ENCODE results near the gene TRIM54. TPM values are rescaled to one million over a fixed set of nuclear protein-coding genes. Genes with fewer than 3 reads are reported as not detected.
"Not testable (repeated sequence)": the region's sequence is repeated elsewhere in the genome, so short reads cannot be mapped to it uniquely, and the experiment has no call there.

TRIM54 gene
- total RNA-seq, 2 experiments from 2014 or later = 0.13 TPM; not detected in 1

DNA sequence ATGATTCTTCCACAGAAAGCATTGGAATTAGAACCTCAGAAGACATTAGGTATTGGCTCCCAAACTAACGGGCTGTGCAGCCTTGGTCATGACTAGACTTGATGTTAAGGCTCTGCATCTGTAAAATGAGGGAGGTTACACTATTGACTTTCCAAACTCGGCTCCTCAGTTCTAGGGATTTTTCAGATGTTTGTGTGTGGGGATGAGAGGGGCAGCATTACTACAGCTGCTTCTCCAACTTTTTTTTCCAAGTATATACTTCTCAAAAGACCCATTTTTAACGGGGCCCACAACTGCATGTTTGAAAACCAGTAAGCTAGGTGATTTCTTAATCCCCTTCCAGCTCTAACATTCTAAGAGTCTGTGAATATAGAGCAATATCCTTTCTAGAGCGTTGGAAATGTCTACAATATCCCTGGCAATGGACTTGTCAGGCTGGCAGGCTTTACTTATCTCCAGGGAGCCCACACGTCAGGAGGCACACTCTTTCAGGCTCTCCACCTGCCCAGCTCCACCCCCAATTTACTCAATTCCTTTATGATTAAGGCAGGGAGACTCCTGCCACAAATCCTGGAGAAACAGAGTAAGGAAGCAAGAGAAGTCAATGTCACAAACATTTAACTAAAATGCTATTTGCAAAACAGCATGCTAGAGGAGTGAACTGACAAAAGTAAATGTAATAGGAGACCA lies 41.5 kb downstream of the TRIM54 start:
- no peaks in the 10 kb centered on the region for H3K27me3 Mint-ChIP-seq
- no peak for DNase-seq
- ChIA-PET POLR2A (interaction anchor here (0.8 to 3.4 kb wide), 16 partner anchors 9 to 537 kb away, joined by 3 to 22 read pairs (median 8); partner anchors contain the start of genes GTF3C2, PPM1G, SLC4A1AP and SNX17), CTCF (interaction anchor here (1.0 to 3.0 kb wide), 5 partner anchors 20 to 360 kb away, joined by 3 to 19 read pairs (median 6); no protein-coding TSS in a partner anchor)
- no peaks in the 10 kb centered on the region for H3K9me3 Mint-ChIP-seq
- H3K36me3 Mint-ChIP-seq (ENCODE audit: low read depth) = peaks cover 33% of the 10 kb centered on the region
- H3K4me3 Mint-ChIP-seq = peak overlapping the region; percentile 97
- peak overlapping the region; percentile 79 for H3K27ac Mint-ChIP-seq
- H3K4me1 Mint-ChIP-seq = peaks cover 22% of the 10 kb centered on the region

- Mint-ChIP-seq H3K27me3 (no peaks in the 10 kb centered on the region), H3K9me3 (no peaks in the 10 kb centered on the region), H3K4me1 (peaks cover 22% of the 10 kb centered on the region), H3K36me3 (ENCODE audit: low read depth) (peaks cover 37% of the 10 kb centered on the region), H3K27ac (peak overlapping the region; percentile 4), H3K4me3 (no peak overlapping the region)
- DNase-seq = no peak
- POLR2A ChIA-PET = interaction anchor here (1.3 kb wide), 1 partner anchor 339 kb away, joined by 3 read pairs; the partner anchor contains the start of genes SLC4A1AP and SUPT7L
- CTCF ChIA-PET = interaction anchor here (1.3 to 3.0 kb wide), 2 partner anchors 22 to 68 kb away, joined by 4 to 19 read pairs; no protein-coding TSS in a partner anchor
Observed at GRCh38 chr2:27324720-27325119, 42.5 kb downstream of the TRIM54 start.

DNA sequence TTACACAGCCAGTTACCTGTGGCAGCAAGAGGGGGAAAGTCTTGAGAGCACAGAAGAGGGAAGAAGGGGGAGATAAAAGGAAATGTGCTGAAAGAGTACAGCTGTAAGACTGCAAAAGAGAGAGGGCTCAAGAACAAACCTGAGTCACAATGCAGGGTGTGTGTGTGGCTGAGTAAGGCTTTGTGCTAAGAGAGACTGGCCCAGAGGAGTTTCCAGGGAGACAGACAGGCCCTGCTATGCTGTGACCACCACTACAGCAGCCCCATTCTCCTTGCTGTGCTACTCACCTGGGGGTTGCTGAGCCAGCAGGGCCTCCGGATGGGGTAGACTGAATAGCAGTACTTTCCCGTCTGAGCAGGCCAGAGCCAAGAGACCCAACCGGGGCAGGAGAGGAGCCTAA lies 53.1 kb downstream of the TRIM54 start:
- no peak overlapping the region for H3K4me3 Mint-ChIP-seq
- H3K4me1 Mint-ChIP-seq = no peaks in the 10 kb centered on the region
- no peaks in the 10 kb centered on the region for H3K27me3 Mint-ChIP-seq
- CTCF ChIA-PET = no interaction called here
- peaks cover 46% of the 10 kb centered on the region for H3K36me3 Mint-ChIP-seq (ENCODE audit: low read depth)
- no peak for DNase-seq
- H3K9me3 Mint-ChIP-seq = no peaks in the 10 kb centered on the region
- no peak overlapping the region for H3K27ac Mint-ChIP-seq
- POLR2A ChIA-PET = interaction anchor here (2.6 kb wide), 1 partner anchor 12 kb away, joined by 6 read pairs; the partner anchor contains the start of gene MPV17

DNA sequence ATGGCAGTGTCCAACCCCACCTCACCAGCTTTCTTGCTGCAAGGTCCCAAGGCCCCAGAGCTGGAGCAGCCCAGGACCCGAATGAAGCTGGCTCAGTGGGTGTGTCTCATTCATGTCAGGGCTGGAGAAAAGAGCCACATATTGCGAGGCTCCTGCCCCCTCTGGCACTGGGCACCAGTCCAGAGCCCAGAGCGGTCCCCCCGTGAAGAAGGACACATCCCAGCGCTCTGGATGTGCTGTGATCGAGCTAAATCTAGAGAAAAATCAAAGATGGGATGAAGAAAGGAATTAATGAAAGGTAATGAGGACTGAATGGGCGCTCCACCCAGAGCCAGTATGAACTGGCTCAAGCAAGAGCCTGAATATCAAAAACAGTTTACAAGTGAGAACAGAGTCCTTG lies 53.9 kb downstream of the TRIM54 start:
- no peak for DNase-seq
- H3K27me3 Mint-ChIP-seq = no peaks in the 10 kb centered on the region
- H3K9me3 Mint-ChIP-seq = no peaks in the 10 kb centered on the region
- CTCF ChIA-PET = no interaction called here
- no peak overlapping the region for H3K4me3 Mint-ChIP-seq
- H3K4me1 Mint-ChIP-seq = no peaks in the 10 kb centered on the region
- H3K36me3 Mint-ChIP-seq (ENCODE audit: low read depth) = peaks cover 52% of the 10 kb centered on the region
- H3K27ac Mint-ChIP-seq = no peak overlapping the region
- POLR2A ChIA-PET = interaction anchor here (1.4 to 2.6 kb wide), 2 partner anchors 13 to 20 kb away, joined by 4 to 6 read pairs; partner anchors contain the start of genes GTF3C2 and MPV17

GRCh38 chr2:27347641-27348040 lies 65.4 kb downstream of the TRIM54 start:
- Mint-ChIP-seq H3K4me3 (no peak overlapping the region), H3K36me3 (ENCODE audit: low read depth) (peaks cover 25% of the 10 kb centered on the region), H3K4me1 (peaks cover 21% of the 10 kb centered on the region), H3K27me3 (no peaks in the 10 kb centered on the region), H3K27ac (no peak overlapping the region), H3K9me3 (no peaks in the 10 kb centered on the region)
- ChIA-PET CTCF (no interaction called here), POLR2A (no interaction called here)
- no peak for DNase-seq

- Mint-ChIP-seq H3K9me3 (no peaks in the 10 kb centered on the region), H3K4me1 (peaks cover 38% of the 10 kb centered on the region), H3K36me3 (ENCODE audit: low read depth) (peaks cover 15% of the 10 kb centered on the region), H3K27ac (no peak overlapping the region), H3K4me3 (no peak overlapping the region), H3K27me3 (no peaks in the 10 kb centered on the region)
- DNase-seq = no peak
- ChIA-PET CTCF (interaction anchor here (0.6 to 1.7 kb wide), 3 partner anchors 19 to 116 kb away, joined by 3 to 5 read pairs (median 3); partner anchors contain the start of gene EIF2B4), POLR2A (interaction anchor here (2.6 to 2.8 kb wide), 2 partner anchors 20 to 27 kb away, joined by 11 to 12 read pairs; partner anchors contain the start of genes EIF2B4, MPV17 and SNX17)
Observed at GRCh38 chr2:27350106-27350693, 68.0 kb downstream of the TRIM54 start.

DNA sequence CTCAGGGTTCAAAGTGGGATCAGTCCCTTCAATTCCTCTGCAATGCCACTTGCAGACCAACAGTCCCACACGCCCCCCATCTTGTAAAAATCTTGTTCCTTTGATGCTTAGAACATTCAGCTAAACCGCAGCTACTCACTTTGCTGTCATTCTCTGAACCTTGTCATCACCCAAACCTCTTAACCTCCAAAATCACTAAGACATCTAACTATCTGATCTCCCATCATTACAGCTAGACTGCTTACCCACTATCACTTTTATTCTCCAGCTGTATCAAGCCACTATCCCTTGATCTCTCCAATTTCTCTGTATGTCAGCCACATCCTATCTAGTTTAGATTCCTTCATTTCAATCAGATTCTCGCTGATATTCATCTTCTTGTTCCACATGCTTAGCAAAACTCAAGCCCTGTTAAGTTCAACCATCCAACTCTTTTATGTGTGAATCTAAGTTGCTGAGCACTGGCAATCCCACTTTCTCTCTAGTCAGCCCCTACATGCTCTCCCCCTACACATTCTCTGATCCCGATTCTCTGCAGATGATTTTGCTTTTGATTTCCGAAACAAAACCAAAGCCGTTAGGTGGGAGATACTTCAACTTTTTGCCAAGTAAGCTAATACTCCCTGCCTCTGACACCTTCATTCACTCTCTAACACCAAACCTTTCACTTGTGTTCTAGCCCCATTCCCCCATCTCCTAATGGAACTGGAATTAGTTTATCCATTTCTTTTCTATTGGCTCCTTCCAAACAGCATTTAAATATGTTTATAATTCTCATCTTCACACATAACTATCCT lies 69.8 kb downstream of the TRIM54 start:
- peak overlapping the region; percentile 23 for H3K27ac Mint-ChIP-seq
- peaks cover 48% of the 10 kb centered on the region for H3K4me1 Mint-ChIP-seq
- ChIA-PET CTCF (interaction anchor here (1.2 to 1.5 kb wide), 6 partner anchors 12 to 352 kb away, joined by 3 to 4 read pairs (median 4); partner anchors contain the start of genes EIF2B4 and PPM1G), POLR2A (interaction anchor here (0.6 to 2.8 kb wide), 6 partner anchors 10 to 218 kb away, joined by 3 to 13 read pairs (median 7); partner anchors contain the start of genes EIF2B4, MPV17, NRBP1 and PREB)
- DNase-seq = no peak
- peaks cover 19% of the 10 kb centered on the region for H3K36me3 Mint-ChIP-seq (ENCODE audit: low read depth)
- H3K4me3 Mint-ChIP-seq = no peak overlapping the region
- no peaks in the 10 kb centered on the region for H3K9me3 Mint-ChIP-seq
- H3K27me3 Mint-ChIP-seq = no peaks in the 10 kb centered on the region

DNA sequence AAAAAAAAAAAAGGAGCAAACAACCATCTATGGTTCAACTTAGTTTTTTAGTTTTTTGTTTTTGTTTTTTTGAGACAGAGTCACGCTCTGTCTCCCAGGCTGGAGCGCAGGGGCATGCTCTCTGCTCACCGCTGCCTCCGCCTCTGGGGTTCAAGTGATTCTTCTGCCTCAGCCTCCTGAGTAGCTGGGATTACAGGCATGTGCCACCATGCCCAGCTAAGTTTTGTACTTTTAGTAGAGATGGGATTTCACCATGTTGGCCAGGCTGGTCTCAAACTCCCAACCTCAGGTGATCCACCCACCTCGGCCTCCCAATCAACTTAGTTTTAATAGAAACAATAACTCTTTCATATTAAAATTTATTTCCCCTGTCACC lies 71.1 kb downstream of the TRIM54 start:
- CTCF ChIA-PET = interaction anchor here (1.2 to 2.3 kb wide), 3 partner anchors 50 to 350 kb away, joined by 3 to 8 read pairs (median 3); no protein-coding TSS in a partner anchor
- peaks cover 56% of the 10 kb centered on the region for H3K4me1 Mint-ChIP-seq
- peaks cover 12% of the 10 kb centered on the region for H3K36me3 Mint-ChIP-seq (ENCODE audit: low read depth)
- POLR2A ChIA-PET = interaction anchor here (1.2 to 1.4 kb wide), 3 partner anchors 16 to 136 kb away, joined by 3 to 4 read pairs (median 3); partner anchors contain the start of gene CAD
- not testable (repeated sequence) for H3K9me3 Mint-ChIP-seq, H3K27ac Mint-ChIP-seq, DNase-seq, H3K27me3 Mint-ChIP-seq, H3K4me3 Mint-ChIP-seq

- no peak for DNase-seq
- CTCF ChIA-PET = interaction anchor here (0.7 to 2.3 kb wide), 4 partner anchors 51 to 330 kb away, joined by 3 to 8 read pairs (median 3); no protein-coding TSS in a partner anchor
- Mint-ChIP-seq H3K27ac (no peak overlapping the region), H3K4me1 (peaks cover 59% of the 10 kb centered on the region), H3K27me3 (no peaks in the 10 kb centered on the region), H3K9me3 (no peaks in the 10 kb centered on the region), H3K36me3 (ENCODE audit: low read depth) (peaks cover 15% of the 10 kb centered on the region), H3K4me3 (peak overlapping the region; percentile 32)
- POLR2A ChIA-PET = interaction anchor here (1.2 to 1.4 kb wide), 3 partner anchors 15 to 136 kb away, joined by 3 to 4 read pairs (median 3); partner anchors contain the start of gene CAD
Observed at GRCh38 chr2:27353762-27354596, 71.8 kb downstream of the TRIM54 start.

- no peaks in the 10 kb centered on the region for H3K27me3 Mint-ChIP-seq
- no peak for DNase-seq
- H3K9me3 Mint-ChIP-seq = no peaks in the 10 kb centered on the region
- ChIA-PET POLR2A (interaction anchor here (1.2 to 1.4 kb wide), 3 partner anchors 15 to 137 kb away, joined by 3 to 4 read pairs (median 3); partner anchors contain the start of gene CAD), CTCF (interaction anchor here (0.7 to 2.3 kb wide), 3 partner anchors 51 to 76 kb away, joined by 3 to 8 read pairs (median 3); no protein-coding TSS in a partner anchor)
- H3K4me1 Mint-ChIP-seq = peaks cover 58% of the 10 kb centered on the region
- peak overlapping the region; percentile 32 for H3K4me3 Mint-ChIP-seq
- peaks cover 12% of the 10 kb centered on the region for H3K36me3 Mint-ChIP-seq (ENCODE audit: low read depth)
- H3K27ac Mint-ChIP-seq = no peak overlapping the region
Observed at GRCh38 chr2:27354597-27354927, 72.3 kb downstream of the TRIM54 start.

DNA sequence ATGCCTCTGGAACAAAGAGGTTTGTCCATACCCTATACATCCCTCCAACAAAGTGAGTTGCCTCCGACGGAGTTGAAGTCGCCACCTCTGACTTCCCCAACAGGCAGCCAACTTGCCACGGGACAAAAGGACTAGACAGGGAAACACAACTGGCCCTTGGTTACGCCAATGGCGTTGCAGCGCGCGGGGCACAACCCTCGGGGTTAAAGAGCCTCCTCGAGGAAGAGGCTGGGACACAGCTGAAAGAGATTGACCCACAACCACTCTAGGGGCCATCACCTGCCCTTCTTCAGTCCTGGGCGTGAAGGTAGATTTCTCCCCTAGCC lies 73.8 kb downstream of the TRIM54 start:
- H3K9me3 Mint-ChIP-seq = no peaks in the 10 kb centered on the region
- peaks cover 53% of the 10 kb centered on the region for H3K4me1 Mint-ChIP-seq
- H3K4me3 Mint-ChIP-seq = peak overlapping the region; percentile 95
- ChIA-PET POLR2A (interaction anchor here (0.6 to 3.1 kb wide), 14 partner anchors 10 to 305 kb away, joined by 3 to 67 read pairs (median 4); partner anchors contain the start of genes AGBL5, EIF2B4, MPV17 and NRBP1), CTCF (interaction anchor here (1.5 to 2.3 kb wide), 2 partner anchors 13 to 23 kb away, joined by 6 to 16 read pairs; partner anchors contain the start of genes EIF2B4 and SNX17)
- H3K27ac Mint-ChIP-seq = peak overlapping the region; percentile 97
- DNase-seq = peak; percentile 62
- H3K27me3 Mint-ChIP-seq = no peaks in the 10 kb centered on the region
- peaks cover 8% of the 10 kb centered on the region for H3K36me3 Mint-ChIP-seq (ENCODE audit: low read depth)
